NCI-H1694 (cell line): ENCODE data around the gene DNASE1L3.

Source experiments
- DNase-seq: peaks from one replicate; lab custom pipeline; 2025; lab: John Stamatoyannopoulos, UW

The DNASE1L3 gene

DNA sequence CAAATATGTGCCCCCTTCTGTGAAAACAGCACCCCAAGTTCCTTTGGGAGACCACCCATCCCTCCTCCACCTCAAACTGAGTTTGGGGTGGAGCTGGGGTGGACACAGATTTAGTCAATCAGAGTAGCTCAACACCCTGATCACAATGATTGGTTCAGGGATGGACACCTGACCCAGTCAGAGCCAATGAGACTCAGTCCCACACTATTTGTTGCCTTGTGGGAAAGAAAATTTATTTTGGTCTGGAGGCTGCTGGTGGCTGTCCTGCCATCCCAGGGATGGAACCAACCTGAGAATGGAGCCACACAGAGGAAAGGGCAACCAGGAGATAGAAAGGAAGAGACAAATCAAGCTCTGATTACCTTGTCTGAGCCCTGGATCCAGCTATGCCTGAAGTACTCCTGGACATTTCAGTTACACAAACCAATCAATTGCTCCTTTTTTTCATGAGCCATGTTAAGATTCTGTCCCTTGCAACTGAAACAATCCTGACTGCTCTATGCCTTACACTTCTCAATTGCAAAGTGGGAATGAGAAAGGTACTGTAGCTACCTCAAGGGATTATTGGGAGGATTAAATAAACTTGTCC is 10.6 kb downstream of the DNASE1L3 start:
- DNase-seq: no peak

- no peak for DNase-seq
Measured at GRCh38 chr3:58198804-58199203, 12.0 kb downstream of the DNASE1L3 start.

DNA sequence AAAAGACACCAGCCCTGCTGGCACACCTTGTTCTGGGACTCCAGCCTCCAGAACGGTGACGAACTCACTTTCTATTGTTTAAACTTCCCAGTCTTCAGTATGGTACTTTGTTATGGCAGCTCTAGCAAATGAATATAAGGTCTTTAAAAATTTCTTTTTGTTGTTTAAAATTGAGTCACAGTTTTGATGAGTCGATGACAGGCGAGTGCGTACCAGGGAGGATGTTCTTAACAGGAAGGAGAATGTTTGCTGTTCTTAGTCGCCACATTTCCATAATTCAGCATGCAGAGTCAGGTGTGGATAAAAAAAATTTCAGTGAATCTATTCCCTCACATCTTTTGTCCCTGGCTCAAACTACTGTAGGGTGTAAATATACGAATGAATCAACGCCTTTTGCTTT is 12.4 kb downstream of the DNASE1L3 start:
- no peak for DNase-seq

DNA sequence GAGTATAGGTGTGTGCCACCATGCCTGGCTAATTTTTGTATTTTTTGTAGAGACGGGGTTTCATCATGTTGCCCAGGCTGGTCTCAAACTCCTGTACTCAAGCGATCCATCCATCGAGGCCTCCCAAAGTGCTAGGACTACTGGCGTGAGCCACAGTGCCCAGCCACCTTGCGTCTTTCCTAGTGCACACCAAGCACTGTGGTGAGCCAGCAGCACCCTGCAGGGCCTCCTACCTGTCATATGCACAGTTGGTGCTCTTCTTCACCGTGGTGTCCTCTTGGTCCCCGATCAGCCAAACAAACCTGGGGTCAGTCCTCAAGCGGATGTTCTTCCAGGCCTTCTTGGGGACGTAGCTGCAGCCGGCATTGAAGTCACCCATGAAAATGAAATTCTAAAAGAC is 13.2 kb downstream of the DNASE1L3 start:
- DNase-seq: no peak

- DNase-seq: no peak
Measured at GRCh38 chr3:58193682-58194407, 16.9 kb downstream of the DNASE1L3 start.

GRCh38 chr3:58192069-58192468 is 18.7 kb downstream of the DNASE1L3 start:
- DNase-seq: no peak

GRCh38 chr3:58191361-58191991 is 19.3 kb downstream of the DNASE1L3 start:
- no peak for DNase-seq

DNA sequence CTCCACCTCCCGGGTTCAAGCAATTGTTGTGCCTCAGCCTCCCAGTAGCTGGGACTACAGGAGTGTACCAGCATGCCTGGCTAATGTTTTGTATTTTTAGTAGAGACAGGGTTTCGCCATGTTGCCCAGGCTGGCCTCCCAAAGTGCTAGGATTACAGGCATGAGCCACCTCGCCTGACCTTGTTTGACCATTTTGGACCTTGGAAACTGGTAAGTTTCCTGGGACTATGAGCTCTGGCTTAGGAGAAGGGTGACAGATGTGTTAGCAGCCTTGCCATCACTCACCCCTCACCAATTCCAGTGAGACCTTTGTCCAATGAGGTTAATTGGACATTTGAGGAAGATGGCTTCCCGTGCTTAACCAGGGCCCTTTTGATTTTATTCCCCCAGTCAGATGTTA is 19.9 kb downstream of the DNASE1L3 start:
- no peak for DNase-seq

DNA sequence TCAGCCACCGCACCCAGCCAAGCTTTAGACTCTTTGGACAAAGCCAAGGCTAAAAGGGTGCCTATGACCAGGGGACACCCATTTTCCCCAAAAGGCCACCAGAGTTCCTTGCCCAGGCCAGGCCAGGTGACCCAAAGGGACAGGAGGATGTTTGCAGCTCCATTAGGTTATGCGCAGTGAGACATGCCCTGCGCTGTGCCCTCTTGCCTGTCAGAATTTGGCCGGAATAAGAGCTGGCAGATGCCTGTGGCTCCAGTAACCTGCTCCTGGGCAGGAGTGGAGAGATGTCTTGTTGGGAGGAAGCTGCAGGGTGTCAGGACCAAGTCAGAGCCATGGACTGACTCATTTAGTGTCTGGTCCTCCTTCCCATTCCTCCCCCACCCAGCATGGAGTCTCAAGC is 20.5 kb downstream of the DNASE1L3 start:
- no peak for DNase-seq

- DNase-seq: no peak
Measured at GRCh38 chr3:58189691-58190090, 21.1 kb downstream of the DNASE1L3 start.

DNA sequence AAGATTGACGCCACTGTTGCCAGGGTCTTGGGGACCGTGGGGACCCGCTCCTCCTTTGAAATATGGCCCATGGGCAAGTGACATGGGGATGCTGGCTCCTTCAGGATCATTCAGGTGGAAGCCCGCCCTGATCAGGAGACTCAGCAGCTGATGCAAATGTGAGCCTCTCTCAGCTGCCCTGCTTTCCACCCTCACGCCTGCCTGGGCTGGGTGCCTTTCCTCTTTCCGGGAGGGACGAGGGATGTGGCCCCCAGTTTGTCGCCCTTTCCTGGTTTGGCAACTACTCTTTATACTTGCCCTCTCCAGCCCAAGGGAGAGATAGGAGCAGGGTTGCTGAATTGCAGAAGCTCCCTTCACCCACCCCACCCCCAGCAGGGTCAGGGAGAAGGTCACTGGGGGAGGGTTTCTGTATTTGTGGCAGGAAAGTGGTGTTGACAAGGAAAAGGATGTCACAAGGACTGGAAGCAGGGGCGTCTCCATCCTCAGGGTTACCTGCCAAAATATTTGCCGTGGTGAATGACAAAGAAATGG is 21.8 kb downstream of the DNASE1L3 start:
- DNase-seq: no peak

DNA sequence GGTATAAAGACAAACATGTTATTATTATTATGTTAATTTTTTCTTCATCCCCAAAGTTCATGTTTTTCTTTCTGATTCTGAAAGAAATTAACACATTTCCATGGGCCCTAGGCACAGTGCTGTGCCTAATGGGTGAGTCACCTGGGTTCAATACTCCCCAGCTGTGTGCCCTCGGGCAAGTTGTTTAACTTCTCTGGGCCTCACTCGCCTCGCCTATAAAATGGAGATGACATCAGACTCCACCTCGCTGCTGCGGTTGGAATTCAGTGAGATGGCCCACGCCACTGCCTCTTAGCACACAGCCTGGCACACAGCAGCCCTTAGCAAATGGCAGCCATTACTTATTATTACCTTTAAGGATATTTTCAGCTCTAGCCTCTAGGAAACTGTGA is 22.6 kb downstream of the DNASE1L3 start:
- DNase-seq: no peak

GRCh38 chr3:58184982-58185360 is 25.8 kb downstream of the DNASE1L3 start:
- DNase-seq: no peak

GRCh38 chr3:58184309-58184981 is 26.3 kb downstream of the DNASE1L3 start:
- no peak for DNase-seq

- DNase-seq: no peak
Measured at GRCh38 chr3:58183891-58184290, 26.9 kb downstream of the DNASE1L3 start.

DNA sequence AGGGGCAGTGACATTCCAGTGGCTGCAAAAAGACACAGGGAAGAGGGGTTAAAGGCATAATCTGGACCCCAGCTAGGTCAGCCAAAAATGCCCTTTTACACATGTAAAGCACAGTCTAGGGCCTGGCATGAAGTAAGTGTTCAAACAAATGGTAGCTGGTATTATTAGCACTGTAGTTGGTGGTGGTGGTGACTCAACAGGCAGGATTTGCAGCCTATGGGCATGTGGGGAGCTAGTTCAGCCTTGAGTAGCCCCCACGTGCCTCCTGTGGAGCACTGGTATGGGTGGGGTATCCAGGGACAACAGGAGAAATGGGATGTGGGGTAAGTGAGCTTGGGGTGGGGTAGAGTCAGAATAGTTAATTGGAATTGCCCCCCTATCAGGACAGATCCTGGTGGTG is 27.6 kb downstream of the DNASE1L3 start:
- DNase-seq: no peak

- DNase-seq: no peak
Measured at GRCh38 chr3:58180940-58181587, 29.7 kb downstream of the DNASE1L3 start.

DNA sequence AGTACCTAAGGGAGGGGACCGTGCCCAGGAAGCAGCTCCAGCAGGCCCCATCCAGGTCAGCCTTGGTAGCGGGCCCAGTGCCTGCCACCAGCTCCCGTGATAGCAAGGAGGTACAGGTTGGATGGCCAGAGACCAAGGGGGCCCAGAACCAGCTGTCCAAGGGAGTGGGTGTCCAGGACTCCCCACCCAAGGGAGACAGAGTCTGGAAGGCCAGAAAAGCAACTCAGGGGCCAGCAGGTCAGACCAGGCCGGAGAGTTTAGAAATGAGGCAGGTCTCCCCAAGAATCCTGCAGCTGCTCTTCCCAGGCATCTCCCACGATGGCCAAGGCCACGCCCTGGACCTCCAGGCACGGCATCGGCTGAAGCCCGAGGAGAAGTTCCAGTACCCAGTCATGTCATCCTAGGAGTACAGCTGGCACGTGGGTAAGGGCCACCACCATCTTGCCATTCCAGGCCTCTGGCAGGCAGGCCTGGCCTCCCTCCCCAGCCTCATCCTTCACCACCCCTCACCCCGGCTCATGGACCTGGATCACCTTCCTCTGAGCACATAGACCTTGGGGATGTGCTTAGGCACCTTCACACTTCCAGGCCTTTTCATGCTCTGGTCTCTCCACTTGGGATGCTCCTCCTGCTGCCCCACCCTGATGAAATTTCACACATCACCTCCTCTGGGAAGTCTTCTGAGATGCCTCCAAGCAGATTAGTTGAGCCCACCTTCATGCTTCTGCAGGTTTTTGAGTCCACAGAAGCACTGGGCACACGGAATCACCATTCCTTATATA is 30.5 kb downstream of the DNASE1L3 start:
- no peak for DNase-seq

- DNase-seq: no peak
Measured at GRCh38 chr3:58179235-58180098, 31.3 kb downstream of the DNASE1L3 start.

DNA sequence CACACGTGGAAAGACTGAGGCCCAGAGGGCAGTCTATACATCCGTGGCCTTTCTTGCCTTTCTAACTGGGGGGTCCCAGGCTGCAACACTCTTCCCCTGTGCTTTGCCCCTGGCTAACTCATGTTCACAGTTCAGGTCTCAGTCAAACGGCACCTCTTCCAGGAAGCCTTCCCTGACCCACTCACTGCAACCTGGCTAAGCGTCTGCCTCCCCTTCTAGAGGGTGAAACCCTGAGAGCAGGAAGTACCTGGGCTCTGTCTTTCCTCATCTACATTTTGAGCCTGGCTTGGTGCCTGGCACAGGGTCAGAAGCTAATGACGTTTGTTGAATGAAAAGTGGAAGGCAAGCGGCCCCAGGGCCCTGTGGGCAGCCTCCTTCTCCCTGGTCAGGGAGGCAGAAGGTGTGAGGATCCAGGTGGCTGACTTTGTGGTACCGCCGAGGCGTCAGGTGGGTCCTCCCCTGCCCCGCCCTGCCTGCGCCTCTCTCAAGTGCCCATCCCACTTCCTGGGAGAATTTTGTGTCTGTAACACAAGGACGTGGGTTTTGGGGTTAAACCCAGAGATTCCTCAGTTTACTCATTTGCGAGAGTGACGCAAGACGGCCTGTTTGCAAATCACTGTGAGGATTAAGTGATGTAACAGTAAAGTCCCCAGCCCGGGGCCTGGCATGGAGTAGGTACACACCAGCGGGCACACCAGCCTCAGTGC is 32.1 kb downstream of the DNASE1L3 start:
- DNase-seq: no peak
